OCI-LY3 (cell line): Measurements from ENCODE around the gene CDON.
"Not testable (repeated sequence)": the region's sequence is repeated elsewhere in the genome, so short reads cannot be mapped to it uniquely, and the experiment has no call there.

ENCODE experiments used
- EZH2phosphoT487 ChIP-seq: fragments of 200-600 bp; shearing (Covaris generic); IDR thresholded peaks from 2 replicates; pipeline ENCODE4 v1.6.1; 2018; ENCODE audit warnings: antibody characterized with exemption, mixed run types, low read depth
- TF ChIP-seq, protein P1 (sequence below): fragments of 200-600, 300-600 bp; sonication (generic); IDR thresholded peaks from 2 replicates; pipeline ENCODE4 v1.5.1; 2014; ENCODE audit warnings: antibody characterized with exemption, low read length, low read depth

DNA sequence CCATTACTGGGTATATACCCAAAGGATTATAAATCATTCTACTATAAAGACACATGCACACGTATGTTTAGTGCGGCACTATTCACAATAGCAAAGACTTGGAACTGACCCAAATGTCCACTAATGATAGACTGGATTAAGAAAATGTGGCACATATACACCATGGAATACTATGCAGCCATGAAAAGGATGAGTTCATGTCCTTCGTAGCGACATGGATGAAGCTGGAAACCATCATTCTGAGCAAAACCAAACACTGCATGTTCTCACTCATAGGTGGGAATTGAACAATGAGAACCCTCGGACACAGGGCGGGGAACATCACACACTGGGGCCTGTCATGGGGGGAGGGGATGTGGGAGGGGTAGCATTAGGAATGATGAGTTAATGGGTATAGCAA is 76.7 kb downstream of the CDON start:
- TF ChIP-seq, protein P1, sequence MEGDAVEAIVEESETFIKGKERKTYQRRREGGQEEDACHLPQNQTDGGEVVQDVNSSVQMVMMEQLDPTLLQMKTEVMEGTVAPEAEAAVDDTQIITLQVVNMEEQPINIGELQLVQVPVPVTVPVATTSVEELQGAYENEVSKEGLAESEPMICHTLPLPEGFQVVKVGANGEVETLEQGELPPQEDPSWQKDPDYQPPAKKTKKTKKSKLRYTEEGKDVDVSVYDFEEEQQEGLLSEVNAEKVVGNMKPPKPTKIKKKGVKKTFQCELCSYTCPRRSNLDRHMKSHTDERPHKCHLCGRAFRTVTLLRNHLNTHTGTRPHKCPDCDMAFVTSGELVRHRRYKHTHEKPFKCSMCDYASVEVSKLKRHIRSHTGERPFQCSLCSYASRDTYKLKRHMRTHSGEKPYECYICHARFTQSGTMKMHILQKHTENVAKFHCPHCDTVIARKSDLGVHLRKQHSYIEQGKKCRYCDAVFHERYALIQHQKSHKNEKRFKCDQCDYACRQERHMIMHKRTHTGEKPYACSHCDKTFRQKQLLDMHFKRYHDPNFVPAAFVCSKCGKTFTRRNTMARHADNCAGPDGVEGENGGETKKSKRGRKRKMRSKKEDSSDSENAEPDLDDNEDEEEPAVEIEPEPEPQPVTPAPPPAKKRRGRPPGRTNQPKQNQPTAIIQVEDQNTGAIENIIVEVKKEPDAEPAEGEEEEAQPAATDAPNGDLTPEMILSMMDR = not testable (repeated sequence)
- not testable (repeated sequence) for TF ChIP-seq EZH2phosphoT487
